NCI-H1417 treated with DMSO at 0.1 percent for 48 hours (cell line): Measurements from ENCODE around the gene EVI5L.
"Not testable (repeated sequence)": the region's sequence is repeated elsewhere in the genome, so short reads cannot be mapped to it uniquely, and the experiment has no call there.

ENCODE experiments used
- DNase-seq: peaks from one replicate; lab custom pipeline; 2025; lab: John Stamatoyannopoulos, UW

EVI5L gene

DNA sequence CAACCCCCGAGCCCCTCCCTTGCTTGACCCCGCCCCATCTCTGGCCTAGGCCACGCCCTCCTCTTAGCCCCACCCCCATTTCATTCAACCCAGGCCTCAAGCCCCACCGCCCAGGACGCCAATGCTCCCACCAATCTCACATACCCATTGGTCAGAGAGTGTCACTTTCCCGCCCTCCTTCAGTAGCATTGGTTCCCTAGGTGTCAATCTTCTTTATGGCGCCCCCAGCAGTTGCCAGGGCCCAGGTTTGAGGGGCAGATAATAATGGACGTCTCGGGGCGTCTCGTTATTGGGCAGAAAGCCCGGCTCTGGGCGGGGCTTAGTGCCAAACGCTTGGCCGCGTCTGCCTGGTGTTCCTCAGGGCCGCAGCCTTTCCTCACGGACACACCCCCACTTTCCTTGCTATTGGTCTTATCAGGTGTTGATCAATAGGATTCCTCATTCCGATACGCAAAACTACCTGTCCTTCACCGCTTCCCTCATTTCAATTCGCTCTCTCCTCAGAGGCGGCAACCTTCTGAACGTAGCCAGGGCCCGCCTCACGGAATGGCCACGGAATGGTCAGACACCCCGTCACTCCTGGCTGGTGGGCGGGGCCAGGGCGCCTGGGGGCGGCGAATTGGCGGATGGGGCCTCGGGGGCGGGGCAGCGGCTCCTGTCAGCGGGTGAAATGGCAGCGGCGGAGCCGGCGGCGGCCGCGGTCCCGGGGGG is at the start of gene EVI5L:
Gene EVI5L, plus strand, starts transcription at position 658 of the 711 bp plus-strand sequence. CDS start 16,325 bp downstream, outside the sequence.
- DNase-seq: peak; percentile 100

DNA sequence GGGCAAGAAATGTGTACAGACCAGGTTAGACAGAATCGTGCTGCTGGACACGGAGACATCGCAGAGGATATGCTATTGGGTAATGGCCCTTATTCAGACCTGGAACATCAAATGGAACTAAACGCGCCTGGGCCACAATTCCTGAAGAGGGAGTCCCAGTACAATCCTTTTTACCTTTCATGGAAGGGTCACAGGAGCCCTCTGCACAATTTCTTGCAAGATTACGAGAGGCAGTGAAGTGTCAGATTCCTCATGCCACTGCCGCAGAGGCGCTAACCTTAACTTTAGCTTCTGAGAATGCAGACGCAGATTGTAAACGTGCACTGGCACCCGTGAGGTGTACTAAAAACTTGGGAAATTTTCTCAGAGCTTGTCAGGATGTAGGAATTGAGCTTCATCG is 48.9 kb upstream of the EVI5L start:
- no peak for DNase-seq

DNA sequence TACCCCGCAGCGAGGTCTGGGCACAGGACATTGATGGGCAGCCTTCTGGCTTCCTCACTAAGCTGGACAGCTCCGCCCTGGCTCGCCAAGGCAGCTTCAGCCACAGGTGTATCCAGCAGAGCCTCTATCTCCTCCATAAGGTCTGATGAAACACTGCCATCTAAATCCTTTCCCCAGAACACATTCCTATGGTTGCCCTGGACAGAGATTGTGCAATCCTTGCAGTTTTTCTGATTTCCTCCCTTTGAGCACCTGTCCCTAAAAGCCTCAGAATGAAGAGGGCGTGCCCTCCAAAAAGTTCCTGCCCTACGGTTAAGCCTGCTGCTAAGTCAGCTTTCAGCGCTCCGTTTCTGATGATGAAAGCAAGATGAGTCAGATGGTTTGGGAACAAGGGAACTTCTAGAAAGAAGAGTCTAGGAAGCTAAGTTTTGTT is 46.0 kb upstream of the EVI5L start:
- DNase-seq: no peak

DNA sequence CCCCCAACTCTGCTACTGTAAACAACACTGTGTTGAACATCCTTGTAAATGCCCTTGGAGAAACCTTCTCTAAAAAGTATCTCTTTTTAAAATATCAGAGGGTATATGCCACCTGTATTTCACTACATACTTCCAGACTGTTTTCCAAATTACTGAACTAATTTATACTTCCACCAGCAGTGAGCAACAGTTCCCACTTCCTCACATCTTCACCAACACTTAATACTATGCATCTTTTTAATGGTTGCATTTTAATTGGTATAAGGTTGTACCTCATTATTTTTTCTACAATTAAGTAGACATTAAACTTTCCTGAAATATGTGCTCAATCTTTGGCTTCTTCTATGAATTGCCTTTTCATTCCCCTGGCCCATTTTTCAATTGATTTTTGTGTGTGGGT is 45.2 kb upstream of the EVI5L start:
- no peak for DNase-seq

DNA sequence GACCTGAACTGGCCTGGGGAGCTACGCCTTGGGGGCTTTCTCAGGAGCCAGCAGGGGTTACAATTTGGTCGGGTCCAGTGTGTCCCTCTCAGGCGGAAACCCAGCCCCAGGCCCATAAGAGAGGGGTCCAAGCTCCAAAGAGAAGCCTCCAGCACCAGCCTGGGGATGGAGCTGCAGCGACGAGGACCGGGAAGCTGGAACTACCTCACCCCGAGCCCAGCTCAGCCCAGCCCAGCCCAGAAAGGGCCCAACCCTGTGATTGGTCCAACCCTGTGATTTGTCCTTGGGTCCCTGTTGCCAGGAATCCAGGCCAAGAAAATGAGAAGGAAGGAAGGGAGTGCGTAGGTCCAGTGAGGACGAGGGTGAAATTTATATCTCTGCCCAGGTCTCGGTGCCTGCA is 42.9 kb upstream of the EVI5L start:
- DNase-seq: no peak

DNA sequence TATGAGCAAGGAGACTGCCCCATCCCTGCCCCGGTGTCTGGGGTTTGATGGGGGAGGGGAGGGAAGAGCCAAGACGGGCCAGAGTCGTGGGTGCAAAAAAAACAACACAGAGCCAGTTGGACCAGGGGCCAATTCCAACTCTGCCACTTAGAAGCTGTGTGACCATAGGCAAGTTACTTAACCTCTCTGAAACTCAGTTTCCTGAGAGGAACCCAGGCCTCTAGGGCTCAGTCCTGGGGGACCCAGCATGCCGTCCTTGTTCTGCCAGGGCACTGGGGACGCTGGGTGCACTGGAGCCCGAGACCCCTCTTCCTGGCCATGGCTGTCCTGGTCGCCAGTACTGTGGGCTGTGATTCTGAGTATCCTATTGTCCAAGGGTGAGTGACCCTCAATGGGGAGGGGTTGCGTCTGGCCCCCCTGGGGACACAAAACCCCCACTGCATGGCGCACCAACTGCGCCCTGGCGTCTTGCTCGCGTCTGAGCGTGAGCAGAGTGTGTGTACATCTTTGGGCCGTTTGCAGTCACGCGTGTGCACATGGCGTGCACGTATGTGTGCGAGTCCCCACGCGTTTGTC is 42.3 kb upstream of the EVI5L start:
- DNase-seq: no peak

DNA sequence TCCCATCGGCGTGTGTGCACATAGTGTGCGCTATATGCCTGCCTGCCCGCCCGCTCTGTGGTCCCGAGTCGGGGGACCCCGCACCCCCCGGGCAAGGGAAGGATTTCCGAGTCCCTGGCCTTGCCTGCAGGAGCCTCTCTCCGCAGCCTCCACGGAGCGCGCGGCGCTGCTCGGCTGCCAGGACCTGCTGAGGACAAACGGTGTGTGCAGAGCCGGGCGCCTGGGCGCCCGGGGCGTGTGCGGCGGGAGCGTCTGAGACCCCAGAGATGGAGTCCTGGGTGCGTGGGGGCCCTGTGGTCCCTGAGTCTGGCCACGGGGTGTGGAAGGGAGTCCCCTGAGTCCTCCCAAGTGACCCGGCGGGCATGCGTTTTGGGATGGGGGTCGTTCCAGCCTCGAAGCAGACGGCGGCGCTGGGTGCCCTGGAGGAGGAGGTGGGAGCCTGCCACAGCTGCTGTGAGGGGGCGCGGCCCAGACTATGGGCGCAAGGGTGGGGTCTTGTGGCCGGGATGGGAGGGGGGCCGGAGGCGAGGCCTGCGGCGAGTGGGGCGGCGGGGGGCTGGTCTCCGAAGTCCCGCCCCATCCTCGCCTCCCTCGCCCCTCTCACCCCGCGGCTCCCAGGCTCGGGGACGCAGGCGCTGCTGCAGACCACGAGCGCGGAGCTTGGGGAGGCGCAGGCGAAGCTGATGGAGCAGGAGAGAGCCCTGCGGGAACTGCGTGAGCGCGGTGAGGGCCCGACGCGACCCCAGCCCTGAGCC is 41.7 kb upstream of the EVI5L start:
- no peak for DNase-seq

DNA sequence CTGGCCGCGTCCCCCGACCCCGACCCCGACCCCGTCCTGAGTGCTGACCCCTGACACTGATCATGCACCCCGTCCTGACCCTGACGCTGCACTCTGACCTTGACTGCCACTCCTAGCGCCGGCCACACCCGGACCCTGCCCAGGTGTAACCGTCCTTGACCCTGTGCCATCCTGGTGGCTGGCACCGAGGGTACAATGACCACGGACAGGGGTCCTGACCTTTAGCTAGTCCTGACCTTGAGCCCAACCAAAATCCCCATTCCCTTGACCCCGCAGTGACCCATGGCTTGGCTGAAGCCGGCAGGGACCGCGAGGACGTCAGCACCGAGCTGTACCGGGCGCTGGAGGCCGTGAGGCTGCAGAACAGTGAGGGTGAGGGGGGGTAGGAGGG is 41.1 kb upstream of the EVI5L start:
- DNase-seq: no peak

DNA sequence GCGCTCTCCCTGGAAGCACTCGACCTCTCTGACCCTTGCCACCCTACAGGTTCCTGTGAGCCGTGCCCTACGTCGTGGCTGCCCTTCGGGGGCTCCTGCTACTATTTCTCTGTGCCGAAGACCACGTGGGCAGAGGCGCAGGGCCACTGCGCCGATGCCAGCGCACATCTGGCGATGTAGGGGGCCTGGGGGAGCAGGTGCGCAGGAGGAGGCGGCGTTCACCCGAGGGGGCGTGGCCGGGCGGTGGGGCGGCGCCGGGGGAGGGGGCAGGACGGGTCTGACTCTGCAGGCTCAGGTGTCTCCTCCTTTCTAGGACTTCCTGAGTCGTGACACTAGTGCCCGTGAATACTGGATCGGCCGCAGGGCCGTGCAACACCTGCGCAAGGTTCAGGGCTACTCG is 40.6 kb upstream of the EVI5L start:
- DNase-seq: no peak

DNA sequence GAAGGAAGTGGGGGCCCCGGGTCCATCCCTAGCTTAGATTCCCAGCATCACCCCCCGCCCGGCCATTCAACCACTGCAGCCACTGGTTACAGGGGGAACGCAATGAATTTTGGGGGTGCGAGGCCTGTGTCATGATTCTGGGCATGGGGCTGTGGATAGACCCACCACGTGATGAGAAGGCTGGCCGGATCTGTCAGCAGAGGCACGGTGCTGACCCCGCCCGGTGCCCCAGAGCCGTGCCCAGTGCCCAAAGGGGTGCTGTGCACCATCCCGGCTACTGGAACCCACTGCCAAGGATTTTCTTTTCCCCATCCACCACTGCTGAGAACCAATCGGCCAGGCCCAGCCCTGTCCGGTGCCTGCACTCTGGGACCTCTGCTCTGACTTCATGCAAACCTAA is 39.6 kb upstream of the EVI5L start:
- no peak for DNase-seq

DNA sequence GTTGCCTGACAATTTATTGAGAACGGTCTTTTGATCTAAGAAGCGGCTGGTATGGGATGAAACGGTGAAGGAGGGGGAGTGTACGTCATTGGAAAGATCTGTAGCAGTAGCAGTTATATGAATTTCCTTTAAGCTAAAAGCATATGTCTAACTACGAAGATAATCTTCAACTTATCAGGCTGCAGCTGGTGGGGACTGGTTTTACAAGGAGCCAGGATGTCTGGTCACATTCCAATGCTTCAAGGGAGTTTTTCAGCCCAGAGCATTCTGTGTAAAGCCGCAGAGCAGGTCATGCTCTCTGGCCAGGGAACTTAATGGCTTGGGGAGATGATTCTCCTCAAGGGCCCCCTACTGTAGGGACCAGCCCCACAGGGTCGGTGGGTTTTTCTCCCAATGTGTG is 37.7 kb upstream of the EVI5L start:
- DNase-seq: no peak

DNA sequence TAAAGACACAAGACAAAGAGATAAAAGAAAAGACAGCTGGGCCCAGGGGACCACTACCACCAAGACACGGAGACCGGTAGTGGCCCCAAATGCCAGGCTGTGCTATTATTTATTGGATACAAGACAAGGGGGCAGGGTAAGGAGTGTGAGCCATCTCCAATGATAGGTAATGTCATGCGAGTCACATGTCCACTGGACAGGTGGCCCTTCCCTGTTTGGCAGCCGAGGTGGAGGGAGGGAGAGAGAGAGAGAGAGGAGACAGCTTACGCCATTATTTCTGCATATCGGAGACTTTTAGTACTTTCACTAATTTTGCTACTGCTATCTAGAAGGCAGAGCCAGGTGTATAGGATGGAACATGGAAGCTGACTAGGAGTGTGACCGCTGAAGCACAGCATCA is 37.3 kb upstream of the EVI5L start:
- DNase-seq: not testable (repeated sequence)

DNA sequence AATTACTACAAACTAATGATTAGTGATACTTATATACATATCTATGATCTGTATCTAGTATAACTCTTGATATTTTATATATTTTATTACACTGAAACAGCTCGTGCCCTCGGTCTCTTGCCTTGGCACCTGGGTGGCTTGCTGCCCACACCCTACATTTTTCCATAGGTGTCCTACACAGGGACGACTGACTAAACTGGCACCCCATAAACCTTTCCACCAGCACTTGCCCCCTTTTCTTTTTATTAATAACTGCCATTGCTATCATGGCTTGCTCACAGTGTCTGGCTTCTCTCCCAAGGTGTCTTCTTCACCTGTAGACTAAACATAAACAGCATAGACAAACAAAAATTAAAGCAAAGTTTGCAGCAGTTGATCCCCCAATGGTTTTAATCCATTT is 36.5 kb upstream of the EVI5L start:
- DNase-seq: no peak

DNA sequence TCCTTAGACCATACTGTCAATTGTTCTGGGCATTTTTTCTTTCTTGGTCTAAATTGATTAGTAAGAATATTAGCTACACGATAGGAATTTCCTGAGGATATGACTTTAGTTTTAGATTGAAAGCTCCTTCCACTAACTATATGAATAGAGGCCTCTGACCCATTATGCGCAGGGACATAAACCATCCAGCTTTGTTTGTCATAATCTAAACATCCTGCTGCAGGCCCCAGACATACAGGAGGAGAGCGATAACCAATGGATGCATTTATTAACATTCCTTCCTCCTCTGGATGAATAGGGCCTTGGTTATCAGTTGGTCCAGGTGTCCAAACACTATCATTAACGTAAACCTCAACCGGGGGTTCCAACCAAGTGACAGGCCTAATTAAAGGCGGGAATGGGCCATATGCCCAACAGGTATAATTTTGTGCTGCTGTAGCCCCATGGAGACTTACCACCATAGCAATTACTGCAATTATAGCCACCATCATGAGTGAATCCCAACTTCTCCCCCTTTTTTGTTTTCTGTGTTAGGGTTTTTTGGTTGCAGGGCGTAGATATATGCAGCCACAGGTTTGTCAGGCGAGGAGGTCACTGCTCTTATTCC is 34.4 kb upstream of the EVI5L start:
- DNase-seq: peak; percentile 12

DNA sequence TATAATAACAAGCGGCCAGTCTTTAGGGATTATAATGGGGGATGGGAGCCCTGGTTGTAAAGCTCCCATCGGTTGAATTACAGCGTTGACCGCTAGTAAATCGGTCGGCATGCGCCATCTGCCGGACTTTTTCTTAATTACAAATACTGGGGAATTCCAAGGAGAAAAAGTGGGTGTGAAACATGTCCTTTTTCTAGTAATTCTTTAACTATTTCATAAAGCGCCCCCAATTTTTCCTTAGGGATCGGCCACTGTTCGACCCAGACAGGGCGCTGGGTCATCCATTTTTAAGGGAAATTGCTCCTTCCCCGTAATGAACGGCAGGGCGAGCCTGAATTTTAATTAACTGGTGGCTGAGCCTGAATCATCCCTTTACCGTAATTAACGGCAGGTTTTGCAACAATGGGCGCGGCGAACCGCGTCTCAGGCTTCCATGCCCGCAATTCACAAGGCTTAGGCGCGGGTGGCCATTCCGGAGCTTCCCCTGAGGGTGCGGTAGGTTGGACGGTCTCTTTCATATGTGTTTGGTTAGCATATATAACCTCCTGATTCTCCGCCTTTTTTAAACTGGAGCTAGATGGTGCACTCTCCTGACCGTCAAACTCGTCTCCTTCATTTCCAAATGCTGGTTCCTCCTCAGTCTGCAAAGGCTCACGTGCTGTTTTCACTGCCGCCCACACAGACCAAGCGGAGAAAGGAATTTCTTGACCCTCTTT is 30.2 kb upstream of the EVI5L start:
- DNase-seq: peak; percentile 78

DNA sequence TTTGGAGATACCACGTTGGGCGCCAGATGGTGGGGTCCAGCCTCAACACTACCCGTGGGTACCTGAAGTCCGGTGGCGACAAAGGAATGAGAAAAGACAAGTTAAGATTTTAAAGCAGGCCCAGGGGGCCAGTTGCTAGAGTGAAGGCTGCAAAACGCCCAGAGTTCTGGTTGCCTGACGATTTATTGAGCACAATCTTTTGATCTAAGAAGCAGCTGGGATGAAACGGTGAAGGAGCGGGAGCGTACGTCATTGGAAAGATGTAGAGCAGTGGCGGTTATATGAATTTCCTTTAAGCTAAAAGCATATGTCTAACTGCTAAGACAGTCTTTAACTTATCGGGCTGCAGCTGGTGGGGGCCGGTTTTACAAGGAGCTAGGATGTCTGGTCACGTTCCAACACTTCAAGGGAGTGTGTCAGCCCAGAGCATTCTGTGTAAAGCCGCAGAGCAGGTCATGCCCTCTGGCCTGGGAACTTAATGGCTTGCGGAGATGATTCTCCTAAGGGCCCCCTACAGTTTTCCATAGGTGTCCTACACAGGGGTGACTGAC is 28.9 kb upstream of the EVI5L start:
- DNase-seq: no peak

DNA sequence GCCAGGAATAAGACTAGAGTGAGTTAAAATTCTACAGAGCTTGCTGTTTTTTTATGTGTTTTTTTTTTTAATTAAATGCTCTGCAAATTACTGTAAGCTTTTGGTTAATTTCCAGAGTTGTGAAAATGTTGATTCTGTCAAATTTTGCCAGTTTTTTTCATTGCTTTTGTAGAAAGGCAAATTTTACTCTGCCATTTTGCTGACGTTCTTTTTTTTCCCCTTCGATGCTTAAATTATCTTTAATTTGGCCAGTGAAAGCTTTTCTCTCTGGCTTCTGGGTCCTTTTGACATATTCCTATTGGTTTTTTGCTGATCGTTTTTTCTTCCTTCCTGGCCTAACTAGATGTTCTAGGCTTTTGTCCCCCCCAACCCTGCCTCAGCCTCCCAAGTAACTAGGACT is 23.8 kb upstream of the EVI5L start:
- DNase-seq: no peak

DNA sequence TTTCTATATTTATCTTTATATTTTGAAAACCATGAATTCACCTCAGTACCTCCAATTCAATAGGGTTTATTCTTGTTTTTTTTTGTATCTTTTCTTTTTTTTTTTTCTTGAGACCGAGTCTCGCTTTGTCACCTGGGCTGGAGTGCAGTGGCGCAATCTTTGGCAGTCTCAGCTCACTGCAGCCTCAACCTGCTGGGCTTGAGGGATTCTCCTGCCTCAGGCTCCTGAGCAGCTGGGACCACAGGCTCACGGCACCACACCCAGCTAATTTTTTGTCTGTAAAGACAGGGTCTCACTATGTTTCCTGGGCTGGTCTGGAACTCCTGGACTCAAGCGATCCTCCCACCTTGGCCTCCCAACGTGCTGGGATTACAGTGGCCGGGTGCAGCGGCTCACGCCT is 23.1 kb upstream of the EVI5L start:
- no peak for DNase-seq

DNA sequence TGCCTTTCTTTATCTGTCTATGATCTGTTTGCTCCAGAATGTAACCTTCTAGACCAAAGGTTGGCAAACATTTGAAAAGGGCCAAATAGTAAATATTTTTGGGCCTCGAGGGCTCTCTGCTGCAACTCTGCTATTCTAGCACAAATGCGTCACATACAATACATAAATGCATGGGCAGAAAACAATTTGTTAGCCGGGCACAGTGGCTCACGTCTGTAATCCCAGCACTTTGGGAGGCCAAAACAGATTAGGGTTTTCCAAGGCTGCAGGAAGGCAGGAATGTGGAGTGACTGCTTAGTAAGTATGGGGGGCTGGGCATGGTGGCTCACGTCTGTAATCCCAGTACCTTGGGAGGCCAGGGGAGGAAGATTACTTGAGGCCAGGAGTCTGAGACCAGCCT is 21.9 kb upstream of the EVI5L start:
- DNase-seq: no peak

DNA sequence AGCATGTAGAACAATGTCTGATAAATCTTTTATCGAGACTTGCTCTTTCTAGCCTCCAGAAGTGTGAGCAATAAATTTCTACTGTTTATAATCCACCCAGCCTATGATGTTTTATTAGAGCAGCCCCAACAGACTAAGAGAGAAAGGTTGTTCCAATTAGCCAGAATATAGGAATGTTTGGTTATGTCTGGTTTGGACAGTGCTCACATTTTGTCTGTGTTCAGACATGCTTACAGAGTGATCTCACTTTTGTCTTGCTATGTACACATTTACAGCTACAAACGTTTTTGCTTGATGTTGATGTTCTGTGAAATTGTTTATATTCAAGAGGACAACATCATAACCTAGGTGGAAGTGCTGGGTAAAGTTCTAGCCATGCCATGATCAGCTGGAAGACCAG is 18.0 kb upstream of the EVI5L start:
- DNase-seq: no peak

DNA sequence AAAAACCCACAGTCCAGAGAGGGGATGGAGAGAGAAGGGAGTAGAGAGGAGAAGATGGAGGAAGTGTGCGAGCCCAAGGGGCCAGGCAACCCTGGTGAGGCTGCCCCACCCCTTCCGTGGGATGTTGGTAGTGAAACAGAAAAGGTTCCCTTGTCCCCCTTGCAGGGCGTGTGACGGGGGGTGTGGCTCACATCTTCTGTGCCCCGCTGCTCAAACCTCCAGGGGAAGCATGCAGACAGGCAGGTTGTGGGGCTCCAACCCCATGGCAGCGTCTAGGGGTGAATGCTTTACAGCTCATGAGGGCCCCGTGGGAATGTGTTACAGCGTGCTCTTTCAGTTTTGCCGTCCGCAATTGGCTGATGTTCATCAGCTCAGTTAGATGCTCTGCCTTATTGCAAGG is 14.7 kb upstream of the EVI5L start:
- DNase-seq: no peak

DNA sequence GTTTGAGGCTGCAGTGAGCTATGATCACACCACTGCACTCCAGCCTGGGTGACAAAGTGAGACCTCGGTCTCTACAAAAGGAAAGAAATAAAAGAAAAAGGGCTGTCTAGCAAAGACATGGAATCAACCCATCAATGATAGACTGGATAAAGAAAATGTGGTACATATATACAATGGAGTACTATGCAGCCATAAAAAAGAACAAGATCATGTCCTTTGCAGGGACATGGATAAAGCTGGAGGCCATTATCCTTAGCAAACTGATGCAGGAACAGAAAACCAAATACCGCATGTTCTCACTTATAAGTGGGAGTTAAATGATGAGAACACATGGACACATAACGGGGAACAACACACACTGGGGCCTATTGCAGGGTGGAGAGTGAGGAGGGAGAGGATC is 14.0 kb upstream of the EVI5L start:
- not testable (repeated sequence) for DNase-seq
